ENCODE data around the gene C19orf38.
"Not testable (repeated sequence)": the region's sequence is repeated elsewhere in the genome, so short reads cannot be mapped to it uniquely, and the experiment has no call there.

Gene C19orf38

DNA sequence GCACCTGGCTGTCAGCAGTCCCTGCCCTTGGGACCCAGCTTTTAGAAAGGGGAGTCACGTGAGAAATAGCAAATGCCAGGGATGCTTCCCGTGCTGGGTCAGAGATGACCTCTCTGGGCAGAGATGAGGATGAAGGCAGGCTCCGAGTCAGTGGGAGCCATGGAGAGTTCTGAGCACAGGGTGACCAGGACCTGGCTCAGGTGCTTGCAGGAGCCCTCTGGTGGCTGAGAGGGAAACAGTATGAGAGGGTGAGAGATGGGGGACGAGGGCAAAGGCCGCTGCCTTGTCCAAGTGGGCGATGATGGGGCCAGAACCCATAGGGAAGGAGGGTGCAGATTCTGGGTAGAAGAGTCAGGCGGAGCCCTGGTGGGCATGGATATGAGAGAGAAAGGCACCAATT lies 28.0 kb upstream of the C19orf38 start:
- DNase-seq (ENCODE audit: low read depth in 3 of 3) = no peak

DNA sequence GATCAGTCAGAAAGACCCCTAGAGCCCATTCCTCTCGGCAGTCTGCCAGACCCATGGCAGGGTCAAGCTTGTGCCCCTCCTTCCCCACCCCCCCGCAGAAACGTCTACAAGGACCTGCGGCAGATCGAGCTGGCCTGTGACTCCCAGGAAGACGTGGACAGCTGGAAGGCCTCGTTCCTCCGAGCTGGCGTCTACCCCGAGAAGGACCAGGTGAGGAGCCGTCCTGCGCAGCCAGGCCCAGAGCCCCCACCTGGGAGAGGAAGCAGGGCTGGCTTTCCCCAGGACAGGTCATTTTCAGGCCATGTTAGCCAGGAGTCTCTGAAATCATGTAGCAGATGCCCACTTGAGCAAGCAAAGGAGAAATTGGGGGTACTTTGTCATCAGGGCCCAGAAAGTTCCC lies 24.5 kb upstream of the C19orf38 start:
- no peak for DNase-seq (ENCODE audit: low read depth in 3 of 3)

DNA sequence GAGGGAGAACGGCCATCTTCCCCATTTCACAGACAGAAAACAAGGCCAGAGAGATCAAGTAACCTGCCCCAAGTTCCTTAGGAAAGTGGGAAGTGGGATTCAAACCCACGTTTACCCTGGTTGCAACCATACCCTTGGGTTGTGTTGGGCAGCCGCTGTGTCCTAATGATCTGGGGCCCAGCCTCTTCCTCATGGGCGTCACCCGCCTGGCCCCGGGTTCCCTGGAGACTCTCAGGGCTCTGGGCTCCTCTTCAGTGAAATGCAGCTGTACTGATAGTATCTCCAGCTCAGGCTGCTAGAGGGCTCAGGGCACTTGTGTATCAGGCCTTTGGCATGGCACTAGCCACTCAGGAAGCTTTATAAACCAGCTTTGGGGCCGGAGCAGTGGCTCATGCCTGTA lies 22.0 kb upstream of the C19orf38 start:
- DNase-seq (ENCODE audit: low read depth in 3 of 3) = no peak

DNA sequence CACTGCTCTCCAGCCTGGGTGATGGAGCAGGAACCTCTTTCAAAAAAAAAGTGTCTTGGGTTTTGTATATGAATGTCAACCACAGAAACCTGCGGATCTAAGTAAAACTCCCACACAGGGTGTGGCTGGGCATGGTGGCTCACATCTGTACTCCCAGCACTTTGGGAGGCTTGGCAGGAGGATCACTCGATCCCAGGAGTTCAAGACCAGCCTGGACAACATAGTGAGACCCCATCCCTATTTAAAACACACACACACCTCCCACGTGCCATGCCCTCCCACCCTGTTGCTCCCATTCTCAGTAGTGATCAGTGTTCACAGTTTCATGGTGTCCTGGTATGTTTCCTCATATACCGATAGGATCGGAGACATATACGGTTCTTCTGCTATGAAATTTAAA lies 21.4 kb upstream of the C19orf38 start:
- DNase-seq (ENCODE audit: low read depth in 3 of 3) = no peak

DNA sequence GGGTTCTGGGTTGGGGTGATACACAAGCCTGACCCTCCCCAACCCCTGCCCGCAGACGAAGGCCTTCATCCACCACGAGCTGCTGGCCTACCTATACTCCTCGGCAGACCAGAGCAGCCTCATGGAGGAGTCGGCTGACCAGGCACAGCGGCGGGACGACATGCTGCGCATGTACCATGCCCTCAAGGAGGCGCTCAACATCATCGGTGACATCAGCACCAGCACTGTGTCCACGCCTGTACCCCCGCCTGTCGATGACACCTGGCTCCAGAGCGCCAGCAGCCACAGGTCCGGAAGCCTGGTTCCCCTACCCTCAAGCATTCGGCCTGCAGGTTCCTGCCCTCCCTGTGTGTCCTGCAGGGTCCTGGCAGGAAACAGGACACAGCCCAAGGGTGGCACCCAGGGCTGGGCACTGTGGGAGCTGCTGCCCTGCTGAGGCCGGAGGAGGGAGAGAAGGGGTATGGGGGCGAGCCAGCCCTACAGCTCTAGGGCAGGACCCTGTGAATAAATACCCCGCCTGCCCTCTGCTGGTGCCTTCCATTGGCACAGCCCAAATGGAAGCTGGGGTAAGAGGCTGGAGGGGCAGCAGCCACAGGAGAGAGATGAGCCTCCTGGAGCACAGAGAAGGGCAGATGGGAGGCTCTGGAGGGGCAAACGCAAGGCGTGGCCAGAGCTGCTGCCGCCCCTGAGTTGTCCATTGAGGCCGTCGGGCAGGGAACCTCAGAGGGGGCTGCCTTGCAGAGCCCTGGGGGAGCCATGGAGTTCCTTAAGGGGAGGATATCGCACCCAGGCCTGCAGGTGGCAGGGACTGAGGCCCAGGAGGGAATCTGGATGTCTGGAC lies 19.0 kb upstream of the C19orf38 start:
- DNase-seq (ENCODE audit: low read depth in 3 of 3) = no peak

DNA sequence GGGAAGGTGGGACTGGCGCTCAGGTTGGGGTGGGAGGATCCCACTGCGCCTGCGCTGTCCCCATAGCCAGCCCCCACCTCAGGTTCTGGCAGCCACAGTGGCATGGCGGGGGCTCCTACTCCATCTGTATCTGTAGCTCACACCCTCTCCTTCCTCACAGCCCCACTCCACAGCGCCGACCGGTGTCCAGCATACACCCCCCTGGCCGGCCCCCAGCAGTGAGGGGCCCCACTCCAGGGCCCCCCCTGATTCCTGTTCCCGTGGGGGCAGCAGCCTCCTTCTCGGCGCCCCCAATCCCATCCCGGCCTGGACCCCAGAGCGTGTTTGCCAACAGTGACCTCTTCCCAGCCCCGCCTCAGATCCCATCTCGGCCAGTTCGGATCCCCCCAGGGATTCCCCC lies 18.2 kb upstream of the C19orf38 start:
- DNase-seq (ENCODE audit: low read depth in 3 of 3) = no peak

DNA sequence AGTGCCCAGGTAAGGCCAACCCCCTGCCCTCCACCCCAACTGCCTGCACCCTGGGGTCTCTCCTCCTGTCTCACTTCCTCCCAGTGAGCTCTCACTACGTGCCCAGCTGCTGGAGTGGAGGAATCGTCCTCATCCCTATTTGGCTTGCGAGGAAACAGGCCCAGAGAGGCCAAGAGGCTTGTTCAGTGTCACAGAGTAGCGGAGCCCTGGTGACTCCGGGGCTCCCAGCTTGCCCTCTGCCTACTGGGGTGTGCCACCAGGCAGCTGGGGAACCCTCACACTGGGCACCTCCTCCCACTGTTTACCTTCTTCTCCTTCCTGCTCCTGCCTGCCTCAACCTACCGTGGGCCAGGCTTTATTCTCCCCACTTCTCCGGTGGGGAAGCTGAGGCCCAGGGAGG lies 17.8 kb upstream of the C19orf38 start:
- no peak for DNase-seq (ENCODE audit: low read depth in 3 of 3)

DNA sequence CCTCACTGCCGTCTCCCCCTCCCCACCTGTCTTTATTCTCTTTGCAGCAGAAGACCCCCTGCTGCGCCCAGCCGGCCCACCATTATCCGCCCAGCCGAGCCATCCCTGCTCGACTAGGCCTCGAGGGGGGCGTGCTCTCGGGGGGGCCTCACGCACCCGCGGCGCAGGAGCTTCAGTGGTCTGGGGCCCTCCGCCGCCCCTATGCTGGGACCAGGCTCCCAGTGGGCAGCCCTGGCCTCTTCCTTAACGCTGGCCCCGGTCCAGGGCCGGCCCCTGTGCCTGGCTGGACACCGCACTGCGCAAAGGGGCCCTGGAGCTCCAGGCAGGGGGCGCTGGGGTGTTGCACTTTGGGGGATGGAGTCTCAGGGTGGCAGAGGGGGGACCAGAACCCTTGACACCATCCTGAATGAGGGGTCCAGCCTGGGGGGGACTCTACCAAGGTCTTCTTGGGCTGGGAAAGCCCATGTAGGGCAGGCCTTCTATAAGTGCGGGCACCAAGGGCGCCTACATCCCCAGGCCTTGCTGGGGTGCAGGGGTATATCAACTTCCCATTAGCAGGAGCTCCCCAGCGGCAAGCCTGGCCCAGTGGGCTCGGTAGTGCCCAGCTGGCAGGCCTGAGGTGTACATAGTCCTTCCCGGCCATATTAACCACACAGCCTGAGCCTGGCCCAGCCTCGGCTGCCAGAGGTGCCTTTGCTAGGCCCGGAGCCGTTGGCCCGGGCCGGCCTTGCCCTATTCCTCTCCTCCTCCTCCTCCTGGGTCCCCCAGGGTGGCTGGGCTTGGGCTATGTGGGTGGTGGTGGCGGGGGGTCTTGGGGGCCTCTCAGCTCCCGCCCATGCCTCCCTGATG lies 17.1 kb upstream of the C19orf38 start:
- DNase-seq (ENCODE audit: low read depth in 3 of 3) = no peak

DNA sequence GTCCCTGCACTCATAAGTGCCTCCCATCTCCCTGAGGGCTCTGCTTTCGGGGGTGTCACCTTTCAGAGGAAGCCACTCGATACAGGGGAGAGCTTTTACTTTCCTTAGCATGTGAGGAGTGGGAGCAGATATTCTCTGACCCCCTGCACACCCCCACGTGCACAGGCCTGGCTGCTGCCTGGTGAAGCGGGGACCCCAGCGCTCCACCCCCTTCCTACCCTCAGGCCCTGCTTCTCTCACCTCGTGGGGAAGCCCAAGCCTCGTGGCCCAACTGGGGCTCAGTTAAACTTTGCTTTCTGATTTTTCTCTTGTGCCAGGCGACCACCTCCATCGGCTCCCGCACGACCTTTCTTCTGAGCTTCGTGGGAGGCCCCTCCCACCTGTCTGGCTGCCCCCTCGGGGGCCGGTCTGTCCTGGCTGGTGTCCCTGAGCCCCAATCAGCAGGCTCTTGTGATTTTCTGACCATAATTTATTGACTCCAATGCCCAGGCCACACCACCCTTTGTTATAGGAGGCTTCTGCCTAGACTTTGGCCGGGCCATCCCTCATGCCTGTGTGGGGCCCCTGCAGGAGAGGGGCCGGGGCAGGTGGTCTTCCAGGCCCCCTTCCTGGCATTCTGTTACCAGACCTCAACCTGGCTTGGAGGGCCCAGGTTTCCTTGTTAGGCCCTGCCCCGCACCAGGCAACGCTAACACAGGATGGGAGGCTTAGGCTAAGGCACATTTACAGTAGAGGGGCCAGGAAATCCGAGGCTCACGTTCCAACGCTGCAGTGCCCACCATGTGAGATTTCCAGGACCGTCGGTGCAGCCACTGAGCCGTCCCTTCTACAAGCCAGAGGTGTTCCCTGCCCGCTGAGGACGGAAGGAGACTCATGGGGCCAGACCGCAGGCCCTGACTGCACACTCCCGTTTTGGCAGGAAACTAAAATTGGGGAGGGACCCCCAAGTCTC lies 16.0 kb upstream of the C19orf38 start:
- no peak for DNase-seq (ENCODE audit: low read depth in 3 of 3)

DNA sequence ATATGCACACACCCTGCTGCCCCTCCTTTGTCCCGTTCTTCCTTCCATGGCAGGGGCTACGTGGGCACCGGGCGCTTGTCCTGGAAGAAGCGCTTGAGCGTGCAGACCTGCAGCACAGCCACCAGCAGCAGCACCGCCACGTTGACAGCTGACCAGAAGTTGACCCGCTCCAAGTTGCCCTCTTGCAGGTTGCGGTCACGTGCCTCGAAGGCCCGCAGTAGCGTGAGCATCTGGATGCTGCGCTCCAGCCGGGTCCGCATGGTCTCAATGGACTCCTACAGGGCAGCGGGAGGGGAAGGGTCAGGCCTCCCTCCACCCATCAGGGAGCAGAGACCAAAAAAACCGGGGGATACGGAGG lies 15.3 kb upstream of the C19orf38 start:
- DNase-seq (ENCODE audit: low read depth in 3 of 3) = no peak

DNA sequence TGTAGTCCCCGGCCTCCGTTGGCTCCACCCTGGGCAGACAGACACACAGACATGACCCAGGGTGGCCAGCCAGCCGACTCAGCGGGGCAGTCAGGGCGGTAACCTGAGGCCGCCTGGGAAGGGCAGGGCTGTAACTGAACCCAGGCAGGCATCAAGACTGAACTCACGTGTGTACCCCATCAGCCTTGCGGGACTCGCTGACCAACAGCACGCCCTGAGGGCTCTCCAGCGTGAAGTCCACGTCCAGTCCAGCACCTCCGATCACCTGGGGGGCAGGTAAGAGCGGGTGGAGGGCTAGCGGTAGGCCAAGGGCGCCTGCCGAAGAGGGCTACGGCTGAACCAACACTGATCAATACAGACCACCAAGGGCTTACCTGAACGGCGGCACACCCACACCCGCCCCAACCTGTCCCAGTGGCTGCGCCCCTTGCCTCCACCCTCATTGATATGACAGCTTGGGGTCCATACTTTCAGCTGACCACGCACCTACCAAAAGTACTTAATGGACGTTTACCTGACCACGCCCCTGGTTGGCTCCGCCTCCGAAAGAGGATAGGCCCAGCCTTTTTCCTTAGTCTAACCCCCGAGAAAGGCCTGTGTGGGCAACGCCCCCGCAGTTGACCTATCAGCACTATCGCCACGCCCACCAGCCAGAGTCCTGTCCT lies 13.0 kb upstream of the C19orf38 start:
- no peak for DNase-seq (ENCODE audit: low read depth in 3 of 3)

DNA sequence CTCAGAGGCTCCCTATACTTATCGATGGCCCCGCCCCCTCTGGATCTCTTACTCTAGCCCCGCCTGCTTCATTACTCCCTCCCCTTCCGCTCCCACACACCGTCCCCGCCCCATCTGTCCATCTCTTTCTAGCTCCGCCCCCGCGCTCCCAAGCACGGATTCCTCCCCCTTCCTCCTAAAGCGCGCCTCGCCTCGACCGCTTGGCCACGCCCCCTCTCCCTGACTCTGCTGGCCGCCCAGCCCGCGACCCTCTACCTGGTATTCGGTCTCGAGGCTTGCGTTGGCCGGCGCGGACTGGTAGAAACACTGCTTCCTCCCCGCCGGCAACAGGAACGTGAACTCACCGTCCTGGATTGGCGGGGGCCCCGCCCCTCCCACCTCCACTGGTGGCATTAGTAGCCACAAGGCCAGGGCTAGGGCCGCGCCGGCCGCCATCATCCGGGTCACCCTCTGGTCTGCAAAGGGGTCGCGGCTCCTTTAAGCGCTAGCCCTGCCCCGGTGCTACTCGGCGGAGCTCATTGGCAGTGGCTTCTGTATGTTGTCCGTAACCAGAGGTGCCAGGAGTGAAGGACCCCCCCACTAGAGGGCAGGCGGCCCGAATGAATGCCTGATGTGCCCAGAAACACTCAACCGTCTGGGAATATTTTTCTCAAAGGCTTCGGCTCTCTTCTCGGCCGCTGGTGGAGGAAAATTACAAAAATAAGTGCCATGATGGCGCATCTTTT lies 12.3 kb upstream of the C19orf38 start, which contains the start of gene TMED1:
TMED1 (minus strand) TSS at position 459 of the 725 bp plus-strand sequence; CDS start at position 438, 21 bp downstream.
- peak; percentile 86 to 92 (median 90) for DNase-seq (ENCODE audit: low read depth in 3 of 3)

DNA sequence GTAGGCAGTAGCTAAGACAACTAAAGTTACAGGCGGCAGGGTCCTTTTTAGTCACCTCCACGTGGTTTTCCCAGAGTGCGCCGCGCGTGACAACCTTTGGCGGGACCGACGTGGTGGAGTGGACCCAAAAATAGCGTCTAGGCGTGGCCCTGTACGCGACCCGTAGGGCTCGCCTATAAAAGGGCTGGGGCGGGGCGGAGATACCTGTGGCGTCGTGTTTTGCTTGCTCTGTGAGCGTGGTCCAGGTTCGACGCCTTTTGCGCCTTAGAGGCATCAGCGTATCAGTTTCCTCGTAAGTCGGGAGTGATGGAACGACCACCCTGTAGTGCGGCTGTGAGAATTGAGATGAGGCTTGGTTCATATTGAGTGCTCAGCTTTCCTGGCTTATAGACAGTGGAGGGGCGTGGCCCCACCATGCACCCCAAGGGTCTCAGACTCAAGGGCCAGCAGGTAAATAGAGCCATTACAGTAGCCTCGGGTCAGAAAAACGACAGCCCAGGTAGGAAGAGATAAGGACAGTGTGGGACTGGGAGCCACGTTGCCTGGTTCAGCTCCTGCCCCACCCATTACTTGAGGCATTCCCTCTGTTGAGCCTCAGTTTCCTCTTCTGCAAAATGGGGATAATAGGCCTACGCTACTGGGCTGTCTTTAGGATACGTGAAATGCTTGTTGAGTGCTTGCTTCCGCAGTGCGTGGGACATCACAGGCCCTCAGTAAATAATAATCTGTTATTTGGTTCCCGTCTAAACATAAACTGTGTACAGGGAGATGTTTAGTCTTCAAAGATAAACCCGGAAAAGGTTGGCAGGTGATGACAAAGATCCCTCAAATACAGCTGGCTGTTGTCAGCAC lies 11.5 kb upstream of the C19orf38 start:
- DNase-seq (ENCODE audit: low read depth in 3 of 3) = peak; percentile 67 to 74 (median 69)

DNA sequence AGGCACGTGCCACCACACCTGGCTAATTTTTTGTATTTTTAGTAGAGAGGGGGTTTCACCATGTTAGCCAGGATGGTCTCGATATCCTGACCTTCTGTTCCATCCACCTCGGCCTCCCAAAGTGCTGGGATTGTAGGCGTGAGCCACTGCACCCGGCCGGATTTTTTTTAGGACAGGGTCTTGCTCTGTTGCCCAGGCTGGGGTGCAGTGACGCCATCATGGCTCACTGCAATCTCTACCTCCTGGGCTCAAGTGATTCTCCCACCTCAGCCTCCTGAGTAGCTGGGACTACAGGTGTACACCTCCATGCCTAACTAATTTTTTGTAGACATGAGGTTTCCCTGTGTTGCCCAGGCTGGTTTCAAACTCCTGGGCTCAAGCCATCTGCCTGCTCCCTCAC lies 10.6 kb upstream of the C19orf38 start:
- not testable (repeated sequence) for DNase-seq (ENCODE audit: low read depth in 3 of 3)

DNA sequence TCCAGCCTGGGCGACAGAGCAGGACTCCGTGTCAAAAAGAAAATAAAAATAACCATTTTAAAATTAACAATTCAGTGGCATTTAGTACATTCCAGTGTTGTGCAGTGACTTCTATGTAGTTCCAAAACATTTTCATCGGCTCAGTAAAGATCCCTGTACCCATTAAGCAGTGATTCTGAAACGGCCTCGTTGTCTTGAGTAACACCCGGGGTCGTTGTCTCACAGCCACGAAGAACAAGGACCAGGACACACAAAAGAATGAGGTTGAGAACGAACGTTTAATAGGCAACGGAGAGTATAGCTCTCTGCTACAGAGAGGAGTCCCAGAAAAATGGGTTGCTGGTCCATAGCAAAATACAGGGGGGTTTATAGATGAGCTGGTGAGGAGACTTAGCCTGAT lies 9.8 kb upstream of the C19orf38 start:
- no peak for DNase-seq (ENCODE audit: low read depth in 3 of 3)

DNA sequence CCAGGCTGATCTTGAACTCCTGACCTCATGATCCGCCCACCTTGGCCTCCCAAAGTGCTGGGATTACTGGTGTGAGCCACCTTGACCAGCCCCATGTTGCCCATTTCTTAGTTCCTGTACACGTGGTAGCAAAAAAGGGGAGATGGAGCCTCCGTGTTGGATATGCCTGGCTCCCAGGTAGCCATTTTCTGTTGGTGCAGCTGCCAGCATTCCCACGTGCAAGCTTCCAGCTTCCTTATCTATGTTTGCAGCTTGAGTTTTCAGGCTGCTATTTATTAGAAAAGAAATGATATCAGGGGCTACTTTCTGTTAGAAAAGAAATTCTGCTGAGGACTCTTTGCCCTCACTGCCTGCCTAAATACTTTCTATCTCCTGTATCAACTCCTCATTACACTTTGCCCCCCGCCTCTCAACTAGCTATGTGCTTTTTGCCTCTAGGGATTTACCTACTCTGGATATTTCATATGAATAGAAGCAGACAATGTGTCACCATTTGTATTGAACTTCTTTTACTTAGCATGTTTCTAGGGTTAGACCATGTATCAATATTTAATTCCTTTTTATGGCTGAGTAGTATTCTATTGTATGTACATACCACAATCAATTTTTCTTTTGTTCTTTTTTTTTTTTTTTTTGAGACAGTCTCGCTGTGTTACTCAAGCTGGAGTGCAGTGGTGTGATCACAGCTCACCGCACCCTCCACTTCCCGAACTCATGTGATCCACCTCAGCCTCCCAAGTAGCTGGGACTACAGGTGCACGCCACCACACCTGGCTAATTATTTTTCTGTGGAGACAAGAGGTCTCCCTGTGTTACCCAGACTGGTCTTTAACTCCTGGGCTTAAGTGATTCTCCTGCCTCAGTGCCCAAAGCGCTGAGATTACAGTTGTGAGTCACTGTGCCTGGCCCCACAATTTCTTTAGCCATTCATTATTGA lies 8.8 kb upstream of the C19orf38 start:
- DNase-seq (ENCODE audit: low read depth in 3 of 3) = no peak

DNA sequence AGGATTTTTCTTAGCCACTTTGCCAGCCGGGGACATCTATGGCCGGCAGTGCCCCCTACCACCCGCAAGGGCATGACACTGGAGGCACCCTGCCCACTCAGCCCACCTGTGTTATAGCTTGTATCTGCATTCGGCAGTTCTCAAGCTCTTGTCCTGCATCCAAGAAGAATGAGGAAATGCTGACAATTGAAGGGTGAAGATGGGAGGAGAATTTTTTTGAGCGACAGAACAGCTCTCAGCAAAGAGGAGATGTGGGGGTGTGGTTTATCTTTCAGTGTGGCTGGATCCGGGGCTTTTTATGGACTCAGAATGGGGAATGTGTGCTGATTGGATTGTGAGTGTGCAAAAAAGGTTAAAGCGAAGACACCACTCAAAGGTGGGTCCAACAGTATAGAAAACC lies 5.4 kb upstream of the C19orf38 start:
- no peak for DNase-seq (ENCODE audit: low read depth in 3 of 3)

DNA sequence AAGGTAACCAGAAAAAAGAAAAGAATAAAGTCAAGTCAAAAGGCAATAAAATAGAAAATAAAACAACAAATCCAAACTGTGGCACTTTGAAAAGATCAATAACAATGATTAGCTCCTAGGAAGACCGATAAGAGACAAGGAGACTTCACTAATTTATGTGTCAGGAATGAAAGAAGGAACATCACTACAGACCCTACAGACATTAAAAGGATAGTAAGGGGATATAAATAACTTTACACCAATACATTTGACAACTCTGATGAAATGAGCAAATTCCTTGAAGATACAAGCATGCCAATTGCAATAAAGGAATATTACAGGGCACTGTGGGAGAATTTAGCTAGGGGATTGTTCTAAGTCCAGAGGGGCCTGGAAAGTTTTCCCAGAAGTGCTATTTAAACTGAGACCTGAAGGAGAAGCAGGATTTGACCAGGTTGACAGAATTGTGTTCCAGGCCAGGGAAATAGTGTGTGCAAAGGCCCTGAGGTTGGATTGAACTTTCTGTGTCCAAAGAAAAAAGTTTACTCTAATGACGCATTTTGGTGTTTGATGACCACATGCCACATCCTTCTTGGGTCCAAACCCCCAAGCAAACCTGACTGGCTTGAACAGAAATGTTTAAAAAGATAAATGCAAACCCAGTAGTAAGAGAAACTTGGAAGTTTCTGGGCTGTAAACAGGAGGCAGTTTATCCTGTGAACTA lies 1.6 kb upstream of the C19orf38 start:
- DNase-seq (ENCODE audit: low read depth in 3 of 3) = no peak

Measured in stimulated activated CD4-positive, alpha-beta T cell treated with anti-CD3 and anti-CD28 coated beads, TNF-alpha, amount 100 ng/mL, for 4 hours (primary cell).